H1 (cell line): ENCODE measurements around the gene SEC31A. TPM values are rescaled to one million over a fixed set of nuclear protein-coding genes. Genes with fewer than 3 reads are reported as not detected.

Experiments used
- CTCF ChIA-PET: fragments of 300-600 bp; sonication (Branson Sonifier 250); formaldehyde crosslinking; loops from one replicate; lab custom pipeline; 2021; ENCODE audit not compliant: partially characterized antibody; lab: Charles Lee
- POLR2A ChIA-PET: fragments of 300-600 bp; sonication (Branson Sonifier 250); formaldehyde crosslinking; loops from one replicate; lab custom pipeline; 2021; ENCODE audit warnings: inconsistent platforms; ENCODE audit not compliant: partially characterized antibody; lab: Charles Lee
- DNase-seq, 2 experiments: peaks; one replicate each; pipeline versions ENCODE4 v3.0.0 to v3.0.0-alpha.2; 2010 to 2022; ENCODE audit warnings: low spot score in 2 of 2, low read depth in 1 of 2, mixed read lengths in 1 of 2
- FAIRE-seq: peaks from 2 replicates; lab custom pipeline; 2011; peaks lifted over from hg19 to GRCh38; lab: Jason Lieb, UNC
- H2AFZ ChIP-seq: 2 replicates; pipeline ENCODE4 v1.8.1; 2012; ENCODE audit warnings: low read length, inconsistent platforms
- H2AK5ac ChIP-seq: 2 replicates; pipeline ENCODE4 v1.6.1; 2013; ENCODE audit warnings: low read depth, low read length
- H2BK120ac ChIP-seq: replicated peaks from 2 replicates; pipeline ENCODE3; 2013; ENCODE audit warnings: low read depth, low read length, inconsistent platforms
- H2BK12ac ChIP-seq: 2 replicates; pipeline ENCODE4 v1.6.1; 2013; ENCODE audit warnings: low read depth, low read length
- H2BK15ac ChIP-seq: 2 replicates; pipeline ENCODE4 v1.6.1; 2013; ENCODE audit warnings: low read length
- H2BK20ac ChIP-seq: 2 replicates; pipeline ENCODE4 v1.6.1; 2013; ENCODE audit warnings: low read length
- H2BK5ac ChIP-seq: 2 replicates; pipeline ENCODE4 v1.6.1; 2013; ENCODE audit warnings: low read depth, low read length
- H3K14ac ChIP-seq: 2 replicates; pipeline ENCODE4 v1.6.1; 2013; ENCODE audit warnings: inconsistent platforms; ENCODE audit not compliant: insufficient read length
- H3K18ac ChIP-seq: 2 replicates; pipeline ENCODE4 v1.6.1; 2013; ENCODE audit warnings: low read length; ENCODE audit errors: extremely low read depth
- H3K23ac ChIP-seq: 2 replicates; pipeline ENCODE4 v1.6.1; 2013; ENCODE audit warnings: inconsistent platforms; ENCODE audit not compliant: insufficient read length
- H3K23me2 ChIP-seq: 2 replicates; pipeline ENCODE4 v1.6.1; 2013; ENCODE audit warnings: low read depth, low read length
- H3K27ac ChIP-seq: 2 replicates; pipeline ENCODE4 v1.6.1; 2011; ENCODE audit warnings: low read depth, low read length, inconsistent platforms
- H3K27me3 ChIP-seq, 4 experiments: replicated peaks in 1 of 4; 1 replicate in 1 of 4; 2 replicates in 3 of 4; pipeline versions ENCODE4 v1.6.1 to v1.8.1; 2011 to 2013; ENCODE audit warnings: low read length in 3 of 4, mild to moderate bottlenecking in 3 of 4, inconsistent platforms in 2 of 4, mixed read lengths in 2 of 4, moderate library complexity in 1 of 4; ENCODE audit not compliant: control insufficient read depth in 3 of 4, insufficient read depth in 3 of 4; ENCODE audit errors: extremely low read depth in 1 of 4
- H3K36me3 ChIP-seq, 4 experiments: 2 replicates each; pipeline versions ENCODE4 v1.6.1 to v1.8.1; 2011 to 2013; ENCODE audit warnings: mild to moderate bottlenecking in 4 of 4, low read length in 3 of 4, moderate library complexity in 2 of 4, control low read depth in 1 of 4, inconsistent platforms in 1 of 4; ENCODE audit not compliant: insufficient read depth in 4 of 4, control insufficient read depth in 2 of 4
- H3K4ac ChIP-seq: replicated peaks from 2 replicates; pipeline ENCODE3; 2013; ENCODE audit warnings: low read length, low read depth, mixed read lengths, inconsistent platforms; ENCODE audit not compliant: insufficient read length
- H3K4me1 ChIP-seq, 4 experiments: replicated peaks in 1 of 4; 1 replicate in 1 of 4; 2 replicates in 3 of 4; pipeline versions ENCODE4 v1.6.1 to v1.8.1; 2011 to 2013; ENCODE audit warnings: low read length in 3 of 4, inconsistent platforms in 2 of 4, mixed read lengths in 1 of 4; ENCODE audit not compliant: insufficient read depth in 4 of 4, control insufficient read depth in 3 of 4
- H3K4me2 ChIP-seq, 2 experiments: 2 replicates each; pipeline versions ENCODE4 v1.6.1 to v1.8.1; 2011 to 2013; ENCODE audit warnings: low read depth in 2 of 2, low read length in 2 of 2, control low read depth in 1 of 2, inconsistent platforms in 1 of 2, mild to moderate bottlenecking in 1 of 2; ENCODE audit not compliant: insufficient read depth in 1 of 2
- H3K4me3 ChIP-seq, 4 experiments: fragments of 200-600, 300-600 bp in 1 of 4; sonication (generic), shearing (Covaris generic), sonication (Bioruptor Twin) in 1 of 4; 2 replicates each; pipeline versions ENCODE4 v1.5.1 to v1.8.1; 2011 to 2016; ENCODE audit warnings: low read length in 4 of 4, low read depth in 3 of 4, control low read depth in 2 of 4, inconsistent platforms in 2 of 4, mild to moderate bottlenecking in 2 of 4, mixed read lengths in 1 of 4, moderate library complexity in 1 of 4; ENCODE audit not compliant: insufficient read depth in 2 of 4; ENCODE audit errors: extremely low read depth in 1 of 4
- H3K56ac ChIP-seq: replicated peaks from 2 replicates; pipeline ENCODE3; 2013; ENCODE audit warnings: low read depth, mild to moderate bottlenecking, mixed read lengths, low read length, inconsistent platforms; ENCODE audit not compliant: insufficient read length
- H3K79me1 ChIP-seq: 2 replicates; pipeline ENCODE4 v1.6.1; 2013; ENCODE audit warnings: low read depth, low read length, control low read depth
- H3K79me2 ChIP-seq, 2 experiments: 2 replicates each; pipeline versions ENCODE4 v1.6.1 to v1.8.1; 2012 to 2013; ENCODE audit warnings: low read length in 2 of 2, mild to moderate bottlenecking in 2 of 2, inconsistent platforms in 1 of 2; ENCODE audit not compliant: insufficient read depth in 2 of 2, control insufficient read depth in 1 of 2
- H3K9ac ChIP-seq, 4 experiments: replicated peaks in 1 of 4; 1 replicate in 1 of 4; 2 replicates in 3 of 4; pipeline versions ENCODE4 v1.6.1 to v1.8.1; 2011 to 2013; ENCODE audit warnings: low read depth in 3 of 4, low read length in 3 of 4, control low read depth in 2 of 4, mild to moderate bottlenecking in 2 of 4, moderate library complexity in 2 of 4, inconsistent platforms in 1 of 4; ENCODE audit errors: extremely low read depth in 1 of 4
- H3K9me3 ChIP-seq, 2 experiments: 2 replicates each; pipeline versions ENCODE4 v1.6.1 to v1.8.1; 2012 to 2013; ENCODE audit warnings: mild to moderate bottlenecking in 2 of 2, moderate library complexity in 2 of 2, control low read depth in 1 of 2, inconsistent platforms in 1 of 2, low read depth in 1 of 2, low read length in 1 of 2, mixed read lengths in 1 of 2; ENCODE audit not compliant: insufficient read depth in 2 of 2
- H4K20me1 ChIP-seq, 2 experiments: replicated peaks in 1 of 2; 2 replicates each; pipeline versions ENCODE3 to v1.8.1; 2011 to 2013; ENCODE audit warnings: inconsistent platforms in 2 of 2, low read length in 2 of 2, mild to moderate bottlenecking in 1 of 2; ENCODE audit not compliant: insufficient read depth in 2 of 2, control insufficient read depth in 1 of 2
- H4K5ac ChIP-seq: 2 replicates; pipeline ENCODE4 v1.6.1; 2013; ENCODE audit warnings: low read length, low read depth, mixed read lengths, inconsistent platforms; ENCODE audit not compliant: insufficient read length
- H4K8ac ChIP-seq: 2 replicates; pipeline ENCODE4 v1.8.0; 2013; ENCODE audit warnings: mild to moderate bottlenecking, moderate library complexity, low read length, inconsistent platforms; ENCODE audit not compliant: insufficient read depth; ENCODE audit errors: extremely low read depth
- H4K91ac ChIP-seq: replicated peaks from 2 replicates; pipeline ENCODE3; 2013; ENCODE audit warnings: low read length, mixed read lengths, inconsistent platforms; ENCODE audit not compliant: insufficient read length
- CHD1 ChIP-seq: IDR thresholded peaks from 2 replicates; pipeline ENCODE4 v1.6.1; 2012; ENCODE audit warnings: low read depth, low read length, improper control_type of control experiment
- CTBP2 ChIP-seq: IDR thresholded peaks from 2 replicates; pipeline ENCODE4 v1.7.0; 2011; ENCODE audit warnings: borderline replicate concordance, mild to moderate bottlenecking, moderate library complexity, mixed read lengths, low read length; ENCODE audit not compliant: insufficient read depth, insufficient read length
- JUN ChIP-seq: IDR thresholded peaks from 2 replicates; pipeline ENCODE4 v1.6.1; 2011; ENCODE audit warnings: low read depth, mild to moderate bottlenecking, improper control_type of control experiment, low read length
- KDM1A ChIP-seq: fragments of 200-600, 300-600 bp; sonication (generic); IDR thresholded peaks from 2 replicates; pipeline ENCODE4 v1.7.1; 2016; ENCODE audit warnings: mild to moderate bottlenecking, low read length, borderline replicate concordance
- PHF8 ChIP-seq: fragments of 200-600 bp; sonication (generic); conservative IDR thresholded peaks from 2 replicates; pipeline ENCODE4 v1.7.1; 2012; ENCODE audit warnings: low read depth, mild to moderate bottlenecking, inconsistent platforms, low read length, moderate library complexity
- TCF12 ChIP-seq: IDR thresholded peaks from 2 replicates; pipeline ENCODE4 v1.6.1; 2011; ENCODE audit warnings: low read depth, mild to moderate bottlenecking, low read length
- WGBS, 2 experiments: shearing (Covaris generic) in 1 of 2; methylation state at CpG; one replicate each; pipeline versions ENCODE4 v1.1.6 to v1.1.7; 2013 to 2015; ENCODE audit warnings: low lambda C conversion rate in 2 of 2, mixed read lengths in 2 of 2, inconsistent platforms in 1 of 2, low coverage in 1 of 2, missing lambda C conversion rate in 1 of 2; ENCODE audit not compliant: insufficient replicate concordance in 2 of 2, insufficient coverage in 1 of 2, insufficient read length in 1 of 2; ENCODE audit errors: extremely low coverage in 1 of 2, missing lambda C conversion rate in 1 of 2; 5-methylcytosine and 5-hydroxymethylcytosine counted together
- polyA plus RNA-seq, 7 experiments: library from polyadenylated mRNA; depleted of rRNA in 3 of 7; stranded (reverse) in 5 of 7; unstranded in 2 of 7; fragments of >200 nt in 5 of 7; fragments of 200-250 nt in 2 of 7; gene quantifications; 1 replicate in 5 of 7; 2 replicates in 1 of 7; 4 replicates in 1 of 7; pipeline versions ENCODE4 v1.2.1 to v1.2.3, GENCODE V29; 2011 to 2013; ENCODE audit warnings: missing spikeins in 2 of 7, mixed read lengths in 2 of 7
- total RNA-seq: library from RNA; stranded (reverse); fragmentation: NEBNext Ultra II Directional; extraction: Animal tissue kit (Norgen Biotek cat#: 25700); gene quantifications from 2 replicates; pipeline ENCODE4 v1.2.1, GENCODE V29; 2021
- TF ChIP-seq, protein P1 (sequence below): IDR thresholded peaks from 2 replicates; pipeline ENCODE4 v1.6.1; 2011; ENCODE audit warnings: low read depth, mild to moderate bottlenecking, low read length; ENCODE audit not compliant: insufficient read depth

SEC31A gene
- total and polyA plus RNA-seq, 2 of the 8 experiments (the other 6 are each of a cell fraction or from before 2014, with no cell fraction given) = 112 to 125 TPM

DNA sequence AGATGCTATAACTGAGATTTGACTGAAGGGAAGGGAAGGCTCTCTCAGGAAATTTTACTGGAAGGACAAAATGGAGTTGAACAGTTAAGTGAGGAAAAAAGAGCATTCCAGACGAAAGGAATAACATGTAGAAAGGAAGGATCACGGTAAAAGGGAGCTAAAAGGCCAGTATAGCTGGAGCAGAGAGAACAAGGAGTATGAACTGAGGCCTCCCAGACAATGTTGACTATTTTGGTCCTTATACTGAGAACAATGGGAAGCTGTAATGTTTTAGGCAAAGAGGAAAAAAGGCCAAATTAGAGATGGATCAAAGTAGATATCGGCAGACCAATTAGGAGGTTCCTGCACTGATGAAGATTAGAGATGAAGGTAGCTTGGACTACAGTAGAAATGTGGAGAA, 65.5 kb downstream of the SEC31A start:
- Histone ChIP-seq H3K4me1 (no peaks in the 10 kb centered on the region), H3K4me3 (no peak overlapping the region), H3K4me2 (no peak overlapping the region), H3K14ac (no peak overlapping the region), H4K5ac (no peak overlapping the region), H2BK20ac (no peak overlapping the region), H3K9me3 (no peaks in the 10 kb centered on the region), H3K18ac (no peak overlapping the region), H2AFZ (no peak overlapping the region), H3K56ac (no peak overlapping the region), H3K79me1 (no peaks in the 10 kb centered on the region), H3K27ac (no peak overlapping the region), H2BK5ac (no peak overlapping the region), H4K8ac (no peak overlapping the region), H3K27me3 (no peaks in the 10 kb centered on the region), H3K23me2 (no peaks in the 10 kb centered on the region), H4K20me1 (peaks cover 2 to 6% of the 10 kb centered on the region in 2 experiments), H2BK120ac (no peak overlapping the region), H3K23ac (no peak overlapping the region), H4K91ac (no peak overlapping the region), H2AK5ac (no peak overlapping the region), H3K79me2 (no peaks in the 10 kb centered on the region), H3K36me3 (peaks cover 13 to 80% (median 65%) of the 10 kb centered on the region in 4 experiments; a peak in 7 of 8 replicates), H3K9ac (no peak overlapping the region), H3K4ac (no peak overlapping the region), H2BK15ac (no peak overlapping the region), H2BK12ac (no peak overlapping the region)
- WGBS, 2 experiments = 85% methylated on average over 3 of the region's 3 CpGs; no CpG with 5 or more reads in 1 of the 2 experiments
- no peak for TF ChIP-seq JUN
- no peak for TF ChIP-seq PHF8
- TF ChIP-seq CHD1 = no peak
- TF ChIP-seq, protein P1, sequence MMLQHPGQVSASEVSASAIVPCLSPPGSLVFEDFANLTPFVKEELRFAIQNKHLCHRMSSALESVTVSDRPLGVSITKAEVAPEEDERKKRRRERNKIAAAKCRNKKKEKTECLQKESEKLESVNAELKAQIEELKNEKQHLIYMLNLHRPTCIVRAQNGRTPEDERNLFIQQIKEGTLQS = no peak
- no peak for TF ChIP-seq KDM1A
- no peak for TF ChIP-seq CTBP2
- no peak for TF ChIP-seq TCF12
- CTCF ChIA-PET = interaction anchor here (1.1 to 1.5 kb wide), 2 partner anchors 27 to 28 kb away, joined by 3 to 6 read pairs; no protein-coding TSS in a partner anchor
- POLR2A ChIA-PET = interaction anchor here (0.7 to 1.1 kb wide), 2 partner anchors 72 to 75 kb away, joined by 3 read pairs; no protein-coding TSS in a partner anchor
- FAIRE-seq = no peak
- DNase-seq = no peak
